Measurements from ENCODE around the gene DTNB. TPM values are rescaled to one million over a fixed set of nuclear protein-coding genes. Genes with fewer than 3 reads are reported as not detected.

The DTNB gene
- total RNA-seq, 4 donors from 2014 or later = 2.2 to 7.8 (median 3.9) TPM

- no peaks in the 10 kb centered on the region for H3K9me3 ChIP-seq
- peak overlapping the region in 3 of 4 donors; percentile 66 to 79 (median 68) for H3K27ac ChIP-seq
- 56 to 60% methylated on average over 1 to 34 of the region's 34 CpGs for WGBS, 2 donors (ENCODE audit: low coverage in 1 of 2)
- in situ Hi-C loops (cut with MboI; ENCODE audit: low pct_ligation_motif_present in 1 of 4, low pct_unique_long_range_greater_than_20kb in 1 of 4, low sequenced_read_pairs in 3 of 4) (loop anchor here in 2 of 4 donors (25.0 kb wide), 1 partner anchor 151 kb away; no protein-coding TSS in a partner anchor), intact Hi-C loops (cut with DNase I; ENCODE audit: low total_unique reads) (loop anchor here (10.0 kb wide), 1 partner anchor 163 kb away; no protein-coding TSS in a partner anchor)
- peaks cover 3 to 13% (median 10%) of the 10 kb centered on the region in 4 donors for H3K4me1 ChIP-seq
- peak overlapping the region in 2 of 4 donors; percentile 24 to 48 for H3K4me3 ChIP-seq
- no peaks in the 10 kb centered on the region for H3K27me3 ChIP-seq
- TF ChIP-seq EP300 (IDR thresholded peaks at IDR 0.05; ENCODE audit: low read depth) = no peak
- TF ChIP-seq POLR2A (IDR thresholded peaks at IDR 0.05) = no peak
- TF ChIP-seq CTCF (IDR thresholded peaks at IDR 0.05) = no peak
- TF ChIP-seq POLR2AphosphoS5 (IDR thresholded peaks at IDR 0.05) = no peak
- DNase-seq = no peak
- H3K36me3 ChIP-seq = no peaks in the 10 kb centered on the region
Observed at GRCh38 chr2:25361261-25362048, 311.9 kb downstream of the DTNB start.

- no peaks in the 10 kb centered on the region for H3K36me3 ChIP-seq
- H3K27me3 ChIP-seq = no peaks in the 10 kb centered on the region
- 80 to 85% methylated on average over 2 to 8 of the region's 8 CpGs for WGBS, 2 donors (ENCODE audit: low coverage in 1 of 2)
- intact Hi-C loops (cut with DNase I; ENCODE audit: low total_unique reads) = no loop called here
- H3K4me1 ChIP-seq = peaks cover 3 to 13% (median 10%) of the 10 kb centered on the region in 4 donors
- H3K4me3 ChIP-seq = no peak overlapping the region
- DNase-seq = no peak
- TF ChIP-seq EP300 (IDR thresholded peaks at IDR 0.05; ENCODE audit: low read depth) (no peak), POLR2A (IDR thresholded peaks at IDR 0.05) (no peak)
- in situ Hi-C loops (cut with MboI; ENCODE audit: low pct_ligation_motif_present in 1 of 4, low pct_unique_long_range_greater_than_20kb in 1 of 4, low sequenced_read_pairs in 3 of 4) = loop anchor here in 2 of 4 donors (25.0 kb wide), 1 partner anchor 153 kb away; no protein-coding TSS in a partner anchor
- H3K9me3 ChIP-seq = no peaks in the 10 kb centered on the region
- H3K27ac ChIP-seq = no peak overlapping the region
Observed at GRCh38 chr2:25358836-25359235, 314.5 kb downstream of the DTNB start.

GRCh38 chr2:25358249-25358815, 315.0 kb downstream of the DTNB start:
- H3K4me1 ChIP-seq = peaks cover 3 to 13% (median 10%) of the 10 kb centered on the region in 4 donors
- WGBS, 2 donors (ENCODE audit: low coverage in 1 of 2) = 96% methylated on average over 6 of the region's 6 CpGs; no CpG with 5 or more reads in 1 of the 2 donors
- no peak overlapping the region for H3K4me3 ChIP-seq
- DNase-seq = no peak
- H3K36me3 ChIP-seq = no peaks in the 10 kb centered on the region
- H3K27ac ChIP-seq = no peak overlapping the region
- no peaks in the 10 kb centered on the region for H3K9me3 ChIP-seq
- in situ Hi-C loops (cut with MboI; ENCODE audit: low pct_ligation_motif_present in 1 of 4, low pct_unique_long_range_greater_than_20kb in 1 of 4, low sequenced_read_pairs in 3 of 4) = loop anchor here in 2 of 4 donors (25.0 kb wide), 1 partner anchor 154 kb away; no protein-coding TSS in a partner anchor
- H3K27me3 ChIP-seq = no peaks in the 10 kb centered on the region
- intact Hi-C loops (cut with DNase I; ENCODE audit: low total_unique reads) = no loop called here
- TF ChIP-seq POLR2AphosphoS5 (IDR thresholded peaks at IDR 0.05) (no peak), CTCF (IDR thresholded peaks at IDR 0.05) (no peak), EP300 (IDR thresholded peaks at IDR 0.05; ENCODE audit: low read depth) (no peak), POLR2A (IDR thresholded peaks at IDR 0.05) (no peak)

- 69% methylated on average over 4 of the region's 4 CpGs; no CpG with 5 or more reads in 1 of the 2 donors for WGBS, 2 donors (ENCODE audit: low coverage in 1 of 2)
- in situ Hi-C loops (cut with MboI; ENCODE audit: low pct_ligation_motif_present in 1 of 4, low pct_unique_long_range_greater_than_20kb in 1 of 4, low sequenced_read_pairs in 3 of 4) (loop anchor here in 2 of 4 donors (25.0 kb wide), 1 partner anchor 156 kb away; no protein-coding TSS in a partner anchor), intact Hi-C loops (cut with DNase I; ENCODE audit: low total_unique reads) (no loop called here)
- Histone ChIP-seq H3K9me3 (no peaks in the 10 kb centered on the region), H3K27ac (no peak overlapping the region), H3K27me3 (no peaks in the 10 kb centered on the region), H3K36me3 (no peaks in the 10 kb centered on the region), H3K4me1 (no peaks in the 10 kb centered on the region), H3K4me3 (no peak overlapping the region)
- DNase-seq = no peak
- TF ChIP-seq POLR2A (IDR thresholded peaks at IDR 0.05) = no peak
- TF ChIP-seq CTCF (IDR thresholded peaks at IDR 0.05) = no peak
- no peak for TF ChIP-seq EP300 (IDR thresholded peaks at IDR 0.05; ENCODE audit: low read depth)
Observed at GRCh38 chr2:25356088-25356487, 317.3 kb downstream of the DTNB start.
